Measurements from ENCODE around the gene SMIM23. TPM values are rescaled to one million over a fixed set of nuclear protein-coding genes. Genes with fewer than 3 reads are reported as not detected.

The SMIM23 gene
- polyA plus RNA-seq, 2 of the 4 experiments (the other 2 are of a cell fraction), result not detected

DNA sequence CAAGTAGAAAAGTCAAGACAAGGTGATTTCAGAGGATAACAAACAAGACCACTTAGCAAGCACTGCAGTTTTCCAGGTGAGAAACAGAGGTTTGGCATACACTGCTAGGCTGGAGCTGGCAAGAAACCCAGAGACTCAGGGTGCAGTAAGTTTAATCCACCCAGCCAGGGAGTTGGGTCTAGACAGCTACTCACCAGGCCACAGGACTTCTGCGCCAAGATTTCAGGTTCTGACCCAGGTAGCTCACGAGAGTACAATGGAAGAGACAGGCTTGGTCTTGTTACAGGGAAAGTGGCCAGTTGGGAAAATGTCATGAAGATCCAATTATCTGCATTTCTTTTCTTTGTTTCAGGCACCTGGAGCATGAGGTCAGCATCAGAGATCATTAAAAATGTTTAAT is 9.8 kb downstream of the SMIM23 start:
- no peak for ATAC-seq
- Histone ChIP-seq H3K4me2 (no peak overlapping the region), H3K27ac (no peak overlapping the region), H3K4me3 (no peak overlapping the region), H3K9me3 (no peaks in the 10 kb centered on the region), H3K4me1 (no peaks in the 10 kb centered on the region)
- ChIA-PET CTCF (interaction anchor here (0.7 to 0.9 kb wide), 2 partner anchors 121 to 165 kb away, joined by 3 read pairs; no protein-coding TSS in a partner anchor), POLR2A (no interaction called here)
- WGBS (ENCODE audit: missing lambda C conversion rate), result 22% methylated on average over 2 of the region's 2 CpGs
- FAIRE-seq, result no peak
- TF ChIP-seq MAZ (IDR thresholded peaks at IDR 0.05; ENCODE audit: borderline replicate concordance, low read depth, low read length) (no peak), CBX8 (IDR thresholded peaks at IDR 0.05) (no peak), ESRRA (IDR thresholded peaks at IDR 0.05; ENCODE audit: borderline replicate concordance, low read length) (no peak), NPAS2 (CRISPR knock-in tag; IDR thresholded peaks at IDR 0.05; ENCODE audit: borderline replicate concordance) (no peak), FOSL2 (IDR thresholded peaks at IDR 0.05) (no peak), FOSL2 (CRISPR knock-in tag; IDR thresholded peaks at IDR 0.05) (no peak), NR3C1 (IDR thresholded peaks at IDR 0.05) (no peak), POLR2A (IDR thresholded peaks at IDR 0.05; ENCODE audit: low read length) (no peak), SREBF2 (IDR thresholded peaks at IDR 0.05) (no peak), PHF8 (IDR thresholded peaks at IDR 0.05; ENCODE audit: borderline replicate concordance, low read depth) (no peak), KDM1A (IDR thresholded peaks at IDR 0.05; ENCODE audit: low read depth) (no peak), CHD2 (IDR thresholded peaks at IDR 0.05; ENCODE audit: low read length, partially characterized antibody) (no peak), BHLHE40 (IDR thresholded peaks at IDR 0.05; ENCODE audit: low read depth, low read length) (no peak), CHD4 (IDR thresholded peaks at IDR 0.05; ENCODE audit: borderline replicate concordance) (no peak)
- TF ChIP-seq, protein P1, sequence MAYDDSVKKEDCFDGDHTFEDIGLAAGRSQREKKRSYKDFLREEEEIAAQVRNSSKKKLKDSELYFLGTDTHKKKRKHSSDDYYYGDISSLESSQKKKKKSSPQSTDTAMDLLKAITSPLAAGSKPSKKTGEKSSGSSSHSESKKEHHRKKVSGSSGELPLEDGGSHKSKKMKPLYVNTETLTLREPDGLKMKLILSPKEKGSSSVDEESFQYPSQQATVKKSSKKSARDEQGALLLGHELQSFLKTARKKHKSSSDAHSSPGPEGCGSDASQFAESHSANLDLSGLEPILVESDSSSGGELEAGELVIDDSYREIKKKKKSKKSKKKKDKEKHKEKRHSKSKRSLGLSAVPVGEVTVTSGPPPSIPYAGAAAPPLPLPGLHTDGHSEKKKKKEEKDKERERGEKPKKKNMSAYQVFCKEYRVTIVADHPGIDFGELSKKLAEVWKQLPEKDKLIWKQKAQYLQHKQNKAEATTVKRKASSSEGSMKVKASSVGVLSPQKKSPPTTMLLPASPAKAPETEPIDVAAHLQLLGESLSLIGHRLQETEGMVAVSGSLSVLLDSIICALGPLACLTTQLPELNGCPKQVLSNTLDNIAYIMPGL (CRISPR knock-in tag; IDR thresholded peaks at IDR 0.05; ENCODE audit: borderline replicate concordance), result no peak
- TF ChIP-seq, protein P2, sequence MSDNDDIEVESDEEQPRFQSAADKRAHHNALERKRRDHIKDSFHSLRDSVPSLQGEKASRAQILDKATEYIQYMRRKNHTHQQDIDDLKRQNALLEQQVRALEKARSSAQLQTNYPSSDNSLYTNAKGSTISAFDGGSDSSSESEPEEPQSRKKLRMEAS (IDR thresholded peaks at IDR 0.05), result no peak
- TF ChIP-seq, protein P3, sequence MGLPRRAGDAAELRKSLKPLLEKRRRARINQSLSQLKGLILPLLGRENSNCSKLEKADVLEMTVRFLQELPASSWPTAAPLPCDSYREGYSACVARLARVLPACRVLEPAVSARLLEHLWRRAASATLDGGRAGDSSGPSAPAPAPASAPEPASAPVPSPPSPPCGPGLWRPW (IDR thresholded peaks at IDR 0.05), result no peak
- DNase-seq (ENCODE audit: low read depth in 1 of 2, low spot score in 1 of 2), result no peak

DNA sequence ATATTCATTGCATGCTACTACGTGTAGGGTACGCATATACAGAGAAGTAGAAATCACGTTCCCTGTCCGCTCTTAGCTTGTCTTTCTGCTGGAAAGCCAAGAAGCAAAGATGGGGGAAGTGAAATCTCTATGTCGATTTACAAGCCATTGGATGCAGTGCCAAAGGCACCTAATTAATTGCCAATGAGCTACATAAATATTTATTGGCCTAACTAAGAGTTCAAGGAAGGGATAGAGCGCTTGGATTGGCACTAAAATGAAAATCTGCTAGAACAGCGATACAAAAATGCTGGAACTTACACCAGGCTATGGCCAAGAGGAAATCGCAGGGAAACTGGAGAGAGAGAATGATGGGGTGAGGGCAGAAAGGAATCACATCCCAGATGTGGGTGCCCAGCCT is 10.8 kb downstream of the SMIM23 start:
- ChIA-PET CTCF (no interaction called here), POLR2A (no interaction called here)
- Histone ChIP-seq H3K4me3 (no peak overlapping the region), H3K27ac (no peak overlapping the region), H3K4me2 (no peak overlapping the region), H3K4me1 (no peaks in the 10 kb centered on the region), H3K9me3 (no peaks in the 10 kb centered on the region)
- ATAC-seq (no peak), DNase-seq (ENCODE audit: low read depth in 1 of 2, low spot score in 1 of 2) (no peak), FAIRE-seq (no peak)
- WGBS (ENCODE audit: missing lambda C conversion rate), result 63% methylated on average over 8 of the region's 8 CpGs
- TF ChIP-seq SMC3 (IDR thresholded peaks at IDR 0.05) (no peak), EP300 (IDR thresholded peaks at IDR 0.05) (no peak), RNF2 (IDR thresholded peaks at IDR 0.05; ENCODE audit: borderline replicate concordance, low read depth) (no peak), HEYL (CRISPR knock-in tag; IDR thresholded peaks at IDR 0.05) (no peak), MYC (IDR thresholded peaks at IDR 0.05; ENCODE audit: borderline replicate concordance, low read length) (no peak), HOXA7 (CRISPR knock-in tag; IDR thresholded peaks at IDR 0.05) (no peak), POLR2A (IDR thresholded peaks at IDR 0.05; ENCODE audit: low read length) (no peak), RARB (CRISPR knock-in tag; IDR thresholded peaks at IDR 0.05) (no peak), KDM5A (IDR thresholded peaks at IDR 0.05) (no peak), PHF8 (IDR thresholded peaks at IDR 0.05; ENCODE audit: borderline replicate concordance, low read depth) (no peak), RAD21 (conservative IDR thresholded peaks at IDR 0.05 in 1 of 2, IDR thresholded peaks at IDR 0.05 in 1 of 2) (no peak), CBX8 (IDR thresholded peaks at IDR 0.05) (no peak), TFCP2L1 (CRISPR knock-in tag; IDR thresholded peaks at IDR 0.05) (no peak), CHD2 (IDR thresholded peaks at IDR 0.05; ENCODE audit: low read length, partially characterized antibody) (no peak), EHMT2 (IDR thresholded peaks at IDR 0.05; ENCODE audit: low read depth) (no peak)
- TF ChIP-seq, protein P3 (IDR thresholded peaks at IDR 0.05), result no peak
- TF ChIP-seq, protein P4, sequence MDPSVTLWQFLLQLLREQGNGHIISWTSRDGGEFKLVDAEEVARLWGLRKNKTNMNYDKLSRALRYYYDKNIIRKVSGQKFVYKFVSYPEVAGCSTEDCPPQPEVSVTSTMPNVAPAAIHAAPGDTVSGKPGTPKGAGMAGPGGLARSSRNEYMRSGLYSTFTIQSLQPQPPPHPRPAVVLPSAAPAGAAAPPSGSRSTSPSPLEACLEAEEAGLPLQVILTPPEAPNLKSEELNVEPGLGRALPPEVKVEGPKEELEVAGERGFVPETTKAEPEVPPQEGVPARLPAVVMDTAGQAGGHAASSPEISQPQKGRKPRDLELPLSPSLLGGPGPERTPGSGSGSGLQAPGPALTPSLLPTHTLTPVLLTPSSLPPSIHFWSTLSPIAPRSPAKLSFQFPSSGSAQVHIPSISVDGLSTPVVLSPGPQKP (IDR thresholded peaks at IDR 0.05; ENCODE audit: low read depth, low read length), result no peak
- TF ChIP-seq, protein P5, sequence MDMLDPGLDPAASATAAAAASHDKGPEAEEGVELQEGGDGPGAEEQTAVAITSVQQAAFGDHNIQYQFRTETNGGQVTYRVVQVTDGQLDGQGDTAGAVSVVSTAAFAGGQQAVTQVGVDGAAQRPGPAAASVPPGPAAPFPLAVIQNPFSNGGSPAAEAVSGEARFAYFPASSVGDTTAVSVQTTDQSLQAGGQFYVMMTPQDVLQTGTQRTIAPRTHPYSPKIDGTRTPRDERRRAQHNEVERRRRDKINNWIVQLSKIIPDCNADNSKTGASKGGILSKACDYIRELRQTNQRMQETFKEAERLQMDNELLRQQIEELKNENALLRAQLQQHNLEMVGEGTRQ (IDR thresholded peaks at IDR 0.05), result no peak

Measured in A549 (cell line).